WTC11 (cell line): Measurements from ENCODE around the gene STK39.

ENCODE experiments used
- E2F1 ChIP-seq: sonication (generic); formaldehyde crosslinking; IDR thresholded peaks from 2 replicates; pipeline ENCODE4 v1.8.0; 2022; ENCODE audit warnings: mild to moderate bottlenecking, missing genetic modification reagents
- NR2C2 ChIP-seq: sonication (generic); formaldehyde crosslinking; IDR thresholded peaks from 2 replicates; pipeline ENCODE4 v1.8.0; 2022; ENCODE audit warnings: mild to moderate bottlenecking, missing genetic modification reagents
- NR3C1 ChIP-seq: sonication (generic); formaldehyde crosslinking; conservative IDR thresholded peaks from 2 replicates; pipeline ENCODE4 v1.8.1; 2023; ENCODE audit warnings: low read depth, mild to moderate bottlenecking, missing genetic modification reagents
- RELA ChIP-seq: sonication (generic); formaldehyde crosslinking; IDR thresholded peaks from 2 replicates; pipeline ENCODE4 v1.8.1; 2022; ENCODE audit warnings: missing genetic modification reagents, mild to moderate bottlenecking, borderline replicate concordance
- SP1 ChIP-seq: sonication (generic); formaldehyde crosslinking; conservative IDR thresholded peaks from 2 replicates; pipeline ENCODE4 v1.8.1; 2022; ENCODE audit warnings: missing genetic modification reagents
- TF ChIP-seq, protein P1 (sequence below): fragments of 200-600 bp; IDR thresholded peaks from 2 replicates; pipeline ENCODE4 v1.8.0; 2022; ENCODE audit warnings: antibody characterized with exemption

GRCh38 chr2:168189835-168190569 is 57.4 kb downstream of the STK39 start:
- TF ChIP-seq, protein P1, sequence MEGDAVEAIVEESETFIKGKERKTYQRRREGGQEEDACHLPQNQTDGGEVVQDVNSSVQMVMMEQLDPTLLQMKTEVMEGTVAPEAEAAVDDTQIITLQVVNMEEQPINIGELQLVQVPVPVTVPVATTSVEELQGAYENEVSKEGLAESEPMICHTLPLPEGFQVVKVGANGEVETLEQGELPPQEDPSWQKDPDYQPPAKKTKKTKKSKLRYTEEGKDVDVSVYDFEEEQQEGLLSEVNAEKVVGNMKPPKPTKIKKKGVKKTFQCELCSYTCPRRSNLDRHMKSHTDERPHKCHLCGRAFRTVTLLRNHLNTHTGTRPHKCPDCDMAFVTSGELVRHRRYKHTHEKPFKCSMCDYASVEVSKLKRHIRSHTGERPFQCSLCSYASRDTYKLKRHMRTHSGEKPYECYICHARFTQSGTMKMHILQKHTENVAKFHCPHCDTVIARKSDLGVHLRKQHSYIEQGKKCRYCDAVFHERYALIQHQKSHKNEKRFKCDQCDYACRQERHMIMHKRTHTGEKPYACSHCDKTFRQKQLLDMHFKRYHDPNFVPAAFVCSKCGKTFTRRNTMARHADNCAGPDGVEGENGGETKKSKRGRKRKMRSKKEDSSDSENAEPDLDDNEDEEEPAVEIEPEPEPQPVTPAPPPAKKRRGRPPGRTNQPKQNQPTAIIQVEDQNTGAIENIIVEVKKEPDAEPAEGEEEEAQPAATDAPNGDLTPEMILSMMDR = no peak
- TF ChIP-seq SP1 (CRISPR knock-in tag) (no peak), RELA (no peak), NR2C2 (no peak), NR3C1 (no peak), E2F1 (no peak)
